HG03378 (cell line): ENCODE measurements around the gene SGTA.

Experiments
- ATAC-seq: cut with Tn5 transposase; IDR thresholded peaks from one replicate; pipeline ENCODE4 v1.9.1; 2021; ENCODE audit warnings: mild to moderate bottlenecking, moderate library complexity; ENCODE audit not compliant: unreplicated experiment

The SGTA gene

DNA sequence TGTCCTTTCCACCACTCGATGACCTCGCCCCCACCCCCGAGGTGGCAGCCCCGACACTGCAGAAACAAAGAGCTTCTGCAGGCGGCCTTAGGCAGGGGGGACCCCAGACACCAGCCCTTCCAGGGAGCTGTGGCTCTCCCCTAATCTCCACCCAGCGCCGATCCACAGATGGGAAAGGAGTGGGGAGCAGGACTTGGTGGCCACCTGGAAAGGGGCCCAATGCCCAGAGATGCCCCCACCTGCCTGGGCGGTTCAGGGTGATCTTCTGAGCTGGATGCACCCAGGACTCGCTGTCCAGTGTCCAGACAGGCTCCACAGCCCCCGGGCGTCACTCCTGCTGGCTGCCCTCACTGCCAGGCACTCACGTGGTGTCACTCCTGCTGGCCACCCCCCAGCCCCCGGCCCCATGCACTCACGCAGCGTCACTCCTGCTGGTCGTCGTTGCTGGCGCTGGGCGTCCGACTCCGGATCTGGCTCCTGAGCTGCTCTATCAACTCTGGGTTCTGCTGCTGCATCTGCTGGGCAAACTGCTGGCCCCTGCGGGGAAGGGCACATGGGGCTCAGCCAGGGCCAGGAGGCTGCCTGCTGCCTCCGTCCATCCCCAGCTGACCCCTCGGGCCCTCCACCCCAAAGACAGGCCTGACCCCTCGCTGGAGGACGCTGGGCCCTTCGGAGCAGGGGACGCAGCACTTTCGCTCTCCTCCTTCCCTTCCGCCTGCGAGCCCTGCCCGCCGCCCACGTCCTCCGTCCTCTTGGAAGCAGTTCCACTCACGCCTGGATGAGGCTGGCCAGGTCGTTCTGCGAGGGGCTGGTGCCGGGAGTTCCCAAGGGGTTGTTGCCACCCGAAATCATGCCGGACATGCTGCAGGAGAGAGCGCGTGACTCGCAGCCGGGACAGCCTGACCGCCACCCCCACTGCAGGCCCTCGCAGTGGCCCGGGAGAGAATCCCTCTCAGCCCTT is 25.9 kb downstream of the SGTA start:
- no peak for ATAC-seq

DNA sequence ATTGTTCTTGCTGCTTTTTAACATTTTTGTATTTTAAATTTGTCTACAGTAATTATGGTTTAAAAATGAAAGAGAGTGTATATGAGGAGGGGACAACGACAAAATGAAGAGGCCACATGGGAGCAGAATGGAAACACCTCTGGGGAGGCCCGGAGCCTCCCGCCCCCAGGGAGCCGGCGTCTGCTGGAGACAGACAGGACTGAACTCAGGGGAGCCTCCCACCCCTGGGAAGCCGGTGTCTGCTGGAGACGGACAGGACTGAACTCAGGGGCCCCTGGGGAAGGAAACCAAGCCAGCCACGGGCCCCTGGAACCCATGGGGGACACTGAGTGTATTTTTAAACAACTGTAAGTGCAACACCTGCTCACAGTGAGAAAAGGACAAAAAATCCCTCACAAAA is 26.6 kb downstream of the SGTA start:
- no peak for ATAC-seq

DNA sequence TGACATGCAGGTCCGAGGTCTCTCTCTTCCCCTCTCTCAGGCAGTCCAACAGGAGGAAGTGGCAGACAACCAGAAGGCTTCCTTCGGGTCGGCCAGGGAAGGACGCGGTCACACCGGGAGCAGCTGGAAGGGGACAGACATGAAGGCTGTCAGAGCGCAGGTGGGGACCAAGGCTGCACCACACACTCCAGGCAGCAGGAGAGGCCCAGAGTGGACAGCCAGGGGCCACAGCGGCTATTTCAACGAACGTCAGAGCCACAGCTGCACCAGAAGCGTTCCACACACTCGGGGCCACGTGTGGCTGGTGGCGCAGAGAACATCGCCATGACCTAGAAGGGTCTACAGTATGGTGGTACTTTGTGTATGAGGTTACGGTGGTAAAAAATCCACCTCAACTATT is 27.3 kb downstream of the SGTA start:
- no peak for ATAC-seq

- no peak for ATAC-seq
Measured at GRCh38 chr19:2755448-2755705, 27.7 kb downstream of the SGTA start.

DNA sequence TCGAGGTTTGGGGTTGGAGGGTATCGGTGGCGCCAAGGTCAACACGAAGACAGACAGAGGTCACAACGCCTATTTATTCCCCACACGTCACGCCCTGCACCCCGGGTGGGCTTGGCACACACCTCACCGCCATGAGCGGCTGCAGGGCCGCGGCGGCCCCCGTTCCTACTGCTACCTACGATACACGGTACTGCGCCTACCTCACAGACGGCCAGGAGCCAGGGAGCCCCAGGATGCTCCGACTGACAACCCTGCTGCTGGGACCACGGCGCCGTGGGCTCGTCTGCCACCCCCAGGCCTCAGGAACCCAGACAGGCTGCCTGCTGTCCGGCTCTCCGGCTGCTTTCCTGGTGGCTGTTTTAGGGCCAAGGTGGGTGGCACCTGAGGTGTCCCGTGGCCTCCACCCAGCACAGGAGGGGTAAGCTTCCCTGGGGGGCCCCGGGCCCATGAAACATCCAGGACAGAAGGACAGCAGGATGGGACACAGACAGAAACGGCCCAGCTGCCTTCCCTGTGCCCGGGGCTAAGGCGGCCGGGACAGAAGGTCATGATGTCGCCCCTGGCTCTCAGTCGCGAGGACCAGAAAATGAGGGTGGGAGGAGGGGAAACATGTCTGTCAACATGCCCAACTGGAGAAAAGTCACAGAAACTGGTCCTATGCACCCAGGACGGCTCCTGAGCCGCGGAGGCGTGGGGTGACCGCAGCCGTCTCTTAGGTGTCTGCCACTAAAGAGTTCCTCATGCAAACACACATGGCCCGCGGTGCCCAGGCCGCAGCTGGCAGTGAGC is 28.2 kb downstream of the SGTA start:
- no peak for ATAC-seq

GRCh38 chr19:2751438-2751830 is 31.6 kb downstream of the SGTA start:
- ATAC-seq = no peak

GRCh38 chr19:2750808-2751437 is 32.1 kb downstream of the SGTA start:
- no peak for ATAC-seq

DNA sequence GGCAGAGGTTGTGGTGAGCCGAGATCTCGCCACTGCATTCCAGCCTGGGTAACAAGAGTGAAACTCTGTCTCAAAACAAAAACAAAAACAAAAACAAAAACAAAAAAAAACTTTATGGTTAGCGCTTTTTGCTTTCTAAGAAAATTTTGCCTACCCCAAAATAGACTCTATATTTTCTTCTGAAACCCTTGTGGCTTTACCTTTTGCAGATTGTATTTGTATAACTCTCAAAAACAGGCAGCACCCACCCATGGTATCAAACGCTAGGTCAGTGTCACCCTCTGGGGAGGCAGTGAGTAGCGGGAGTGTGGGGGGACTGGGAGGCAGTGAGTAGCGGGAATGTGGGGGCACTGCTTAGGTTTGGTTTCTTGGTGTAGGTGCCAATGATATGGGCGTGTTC is 35.7 kb downstream of the SGTA start:
- no peak for ATAC-seq

- ATAC-seq = no peak
Measured at GRCh38 chr19:2744113-2744512, 39.0 kb downstream of the SGTA start.

- no peak for ATAC-seq
Measured at GRCh38 chr19:2743099-2743498, 40.0 kb downstream of the SGTA start.

DNA sequence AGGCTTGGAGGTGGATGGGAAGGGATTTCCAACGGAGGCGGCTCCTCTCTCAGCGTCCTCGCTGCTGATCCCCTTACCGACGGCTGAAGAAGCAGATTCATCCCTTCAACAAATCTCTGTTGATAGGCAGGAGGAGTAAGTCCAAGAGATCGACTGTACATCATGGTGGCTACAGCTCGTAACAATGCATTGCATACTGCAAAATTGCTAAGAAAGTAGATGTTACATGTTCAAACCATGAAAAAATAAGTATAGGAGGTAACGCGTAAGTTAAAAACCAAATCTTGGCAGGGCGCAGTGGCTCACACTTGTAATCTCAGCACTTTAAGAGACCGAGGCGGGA is 42.8 kb downstream of the SGTA start:
- no peak for ATAC-seq

DNA sequence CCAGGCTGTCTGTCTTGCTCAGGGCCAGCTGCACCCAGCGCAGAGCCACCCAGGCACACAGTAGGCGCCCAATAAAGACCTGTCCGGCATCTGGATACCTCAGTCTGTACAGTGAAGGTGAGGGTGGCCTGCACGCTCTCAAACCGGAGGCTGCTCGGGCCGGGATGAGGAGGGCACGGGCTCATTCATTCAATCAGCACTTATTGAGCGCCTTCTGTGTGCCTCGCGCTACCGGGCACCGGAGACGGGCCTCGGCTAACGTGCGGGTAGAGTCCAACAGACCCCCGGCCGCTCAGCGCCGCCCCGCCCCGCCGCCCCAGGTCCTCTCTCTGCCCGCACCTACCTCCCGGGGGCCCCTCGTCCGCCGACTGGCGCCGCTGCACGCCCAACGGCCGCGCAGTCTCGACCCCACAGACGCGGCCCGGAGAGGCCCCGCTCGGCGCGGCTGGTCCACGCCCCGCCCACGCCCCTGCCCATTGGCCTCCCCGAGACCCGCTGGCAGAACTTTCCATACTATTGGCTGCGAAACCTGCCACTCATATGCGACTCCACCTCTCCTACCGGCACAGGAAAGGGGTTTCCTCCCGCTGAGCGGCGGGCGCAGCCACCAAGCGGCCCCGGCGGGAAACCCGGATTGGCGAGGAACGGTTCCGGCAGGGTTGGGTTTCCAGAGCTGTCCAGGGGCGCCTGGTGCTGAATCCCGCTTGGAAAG is 43.3 kb downstream of the SGTA start, which contains the start of gene SLC39A3:
TSS of gene SLC39A3 (minus strand) at position 416 of the 712 bp plus-strand sequence. CDS start 2,760 bp downstream, outside the sequence.
- ATAC-seq = peak; percentile 81

GRCh38 chr19:2736550-2737190 is 46.4 kb downstream of the SGTA start:
- no peak for ATAC-seq

DNA sequence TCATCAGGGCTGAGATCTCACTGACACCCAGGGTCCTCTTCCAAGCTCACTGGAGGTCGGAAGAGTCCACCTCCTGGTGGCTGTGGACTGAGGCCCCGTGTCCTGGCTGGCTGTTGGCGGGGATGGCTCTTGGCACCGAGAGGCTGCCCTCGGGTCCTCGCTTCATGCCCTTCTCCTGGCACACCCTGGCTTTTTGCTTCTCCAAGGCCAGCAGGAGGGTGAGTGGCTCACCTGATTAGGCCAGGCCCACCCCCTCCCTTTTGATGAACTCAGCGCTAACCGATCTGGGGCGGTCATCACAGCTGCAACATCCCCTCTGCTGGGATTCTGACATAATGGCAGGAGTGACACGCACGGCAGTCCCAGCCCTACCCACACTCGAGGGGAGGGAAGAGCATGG is 47.7 kb downstream of the SGTA start:
- no peak for ATAC-seq

- ATAC-seq = no peak
Measured at GRCh38 chr19:2734589-2735288, 48.3 kb downstream of the SGTA start.

GRCh38 chr19:2733930-2734588 is 49.0 kb downstream of the SGTA start:
- ATAC-seq = no peak

DNA sequence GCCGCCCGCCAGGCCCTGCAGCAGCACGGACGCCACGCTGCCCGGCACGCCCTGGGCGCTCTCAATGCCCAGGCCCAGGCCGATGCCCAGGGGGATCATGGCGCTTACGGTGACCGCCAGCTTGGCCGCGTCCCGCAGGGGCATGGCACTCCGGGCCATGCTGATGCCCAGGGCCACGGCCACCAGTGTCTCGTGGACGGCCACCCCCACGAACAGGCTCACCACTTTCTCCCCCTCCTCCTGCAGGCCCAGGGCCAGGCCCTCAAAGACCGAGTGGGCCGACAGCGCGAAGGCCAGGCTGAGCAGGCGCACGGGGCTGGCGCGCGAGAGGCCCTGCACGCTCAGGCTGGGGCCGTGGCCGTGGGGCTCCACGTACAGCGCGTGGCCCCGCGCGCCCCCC is 50.2 kb downstream of the SGTA start:
- ATAC-seq = no peak

GRCh38 chr19:2732157-2732725 is 50.8 kb downstream of the SGTA start:
- no peak for ATAC-seq
